Activated CD8-positive, alpha-beta T cell treated with anti-CD3 and anti-CD28 coated beads, Interleukin-2, amount 10 ng/mL, durations not matched to agents 7 days and 5 days (primary cell): ENCODE measurements around the gene B3GNT3. TPM values are rescaled to one million over a fixed set of nuclear protein-coding genes. Genes with fewer than 3 reads are reported as not detected.

ENCODE experiments used
- ATAC-seq: fragments of 150-1000 bp; cut with Tn5 transposase; one replicate; pipeline ENCODE4 v1.10.0; 2021; ENCODE audit warnings: moderate library complexity
- CTCF ChIA-PET: fragments of 350-600 bp; sonication (Branson Sonifier 250); formaldehyde crosslinking; loops from one replicate; lab custom pipeline; 2021; ENCODE audit warnings: antibody characterized with exemption; lab: Charles Lee
- POLR2A ChIA-PET: fragments of 350-600 bp; sonication (Branson Sonifier 250); formaldehyde crosslinking; loops from one replicate; lab custom pipeline; 2021; ENCODE audit warnings: antibody characterized with exemption; lab: Charles Lee
- DNase-seq: peaks from one replicate; pipeline ENCODE4 v3.0.0-alpha.2; 2020
- H3K27ac Mint-ChIP-seq: one replicate; pipeline ENCODE4 v1.8.0; 2021; ENCODE audit warnings: mild to moderate bottlenecking, mixed read lengths
- H3K27me3 Mint-ChIP-seq: one replicate; pipeline ENCODE4 v1.8.0; 2021; ENCODE audit warnings: low read depth, mixed read lengths
- H3K36me3 Mint-ChIP-seq: one replicate; pipeline ENCODE4 v1.8.0; 2021; ENCODE audit warnings: low read depth, mixed read lengths
- H3K4me1 Mint-ChIP-seq: one replicate; pipeline ENCODE4 v1.8.0; 2021; ENCODE audit warnings: low read depth, mixed read lengths
- H3K4me3 Mint-ChIP-seq: one replicate; pipeline ENCODE4 v1.8.0; 2021; ENCODE audit warnings: mild to moderate bottlenecking, mixed read lengths
- H3K9me3 Mint-ChIP-seq: one replicate; pipeline ENCODE4 v1.8.0; 2022; ENCODE audit warnings: mixed read lengths; ENCODE audit not compliant: insufficient read depth
- total RNA-seq, 2 experiments: library from RNA; stranded (reverse); gene quantifications; one replicate each; pipeline ENCODE4 v1.2.3, GENCODE V29; 2021

The B3GNT3 gene
- total RNA-seq = under 1 TPM in 1 of 2 experiments, not detected in 1; 0.13 TPM

GRCh38 chr19:17794731-17795494, at the start of gene B3GNT3:
Gene B3GNT3, plus strand, starts transcription at chr19:17795138. Its CDS starts 12,670 bp downstream, at chr19:17807808.
- Mint-ChIP-seq H3K4me1 (peaks cover 58% of the 10 kb centered on the region), H3K27ac (no peak within 1 kb of the TSS), H3K36me3 (no peaks in the 10 kb centered on the region), H3K9me3 (no peaks in the 10 kb centered on the region), H3K27me3 (peaks cover 12% of the 10 kb centered on the region), H3K4me3 (no peak within 1 kb of the TSS)
- DNase-seq (no peak), ATAC-seq (no peak)
- CTCF ChIA-PET = interaction anchor here (0.8 to 1.7 kb wide), 3 partner anchors 11 to 138 kb away, joined by 3 to 5 read pairs (median 3); partner anchors contain the start of gene CCDC124
- POLR2A ChIA-PET = no interaction called here

- Mint-ChIP-seq H3K4me3 (peak overlapping the region; percentile 94), H3K36me3 (peaks cover 7% of the 10 kb centered on the region), H3K27ac (peak overlapping the region; percentile 64), H3K4me1 (peaks cover 51% of the 10 kb centered on the region), H3K27me3 (no peaks in the 10 kb centered on the region), H3K9me3 (no peaks in the 10 kb centered on the region)
- POLR2A ChIA-PET = interaction anchor here (0.5 kb wide), 1 partner anchor 1444 kb away, joined by 3 read pairs; the partner anchor contains the start of genes BORCS8 and RFXANK
- DNase-seq (peak; percentile 97), ATAC-seq (peak; percentile 92)
- CTCF ChIA-PET = interaction anchor here (1.0 to 1.5 kb wide), 2 partner anchors 107 to 112 kb away, joined by 3 to 4 read pairs; partner anchors contain the start of gene RPL18A
Observed at GRCh38 chr19:17747205-17748098, 47.5 kb upstream of the B3GNT3 start.

- Mint-ChIP-seq H3K4me1 (peaks cover 58% of the 10 kb centered on the region), H3K36me3 (peaks cover 13% of the 10 kb centered on the region)
- CTCF ChIA-PET = no interaction called here
Observed at GRCh38 chr19:17748884-17749638, 45.9 kb upstream of the B3GNT3 start.

GRCh38 chr19:17749912-17750317, 45.0 kb upstream of the B3GNT3 start:
- Mint-ChIP-seq H3K27me3 (no peaks in the 10 kb centered on the region), H3K27ac (peak overlapping the region; percentile 77), H3K36me3 (peaks cover 21% of the 10 kb centered on the region), H3K4me1 (peaks cover 61% of the 10 kb centered on the region), H3K4me3 (peak overlapping the region; percentile 94), H3K9me3 (no peaks in the 10 kb centered on the region)
- peak; percentile 43 for DNase-seq
- ATAC-seq = no peak
- POLR2A ChIA-PET = interaction anchor here (1.0 to 1.4 kb wide), 2 partner anchors 9 to 109 kb away, joined by 3 to 7 read pairs; partner anchors contain the start of gene RPL18A
- CTCF ChIA-PET = no interaction called here

More at GRCh38 chr19:17748884-17749638, 45.9 kb upstream of the B3GNT3 start:
- POLR2A ChIA-PET = no interaction called here
- H3K27ac Mint-ChIP-seq = peak overlapping the region; percentile 77
- H3K4me3 Mint-ChIP-seq = peak overlapping the region; percentile 94
- ATAC-seq (no peak), DNase-seq (no peak)
- H3K27me3 Mint-ChIP-seq = no peaks in the 10 kb centered on the region
- H3K9me3 Mint-ChIP-seq = no peaks in the 10 kb centered on the region

- H3K4me1 Mint-ChIP-seq = peaks cover 72% of the 10 kb centered on the region
- peaks cover 32% of the 10 kb centered on the region for H3K36me3 Mint-ChIP-seq
- ATAC-seq = peak; percentile 71
- ChIA-PET CTCF (interaction anchor here (0.9 to 4.0 kb wide), 8 partner anchors 10 to 255 kb away, joined by 3 to 12 read pairs (median 4); partner anchors contain the start of genes MAP1S and RPL18A), POLR2A (interaction anchor here (0.6 to 1.8 kb wide), 9 partner anchors 10 to 182 kb away, joined by 3 to 9 read pairs (median 5); partner anchors contain the start of genes CCDC124, JAK3, MAP1S and RPL18A)
- H3K4me3 Mint-ChIP-seq = peak within 1 kb of the TSS; percentile 94
- no peaks in the 10 kb centered on the region for H3K27me3 Mint-ChIP-seq
- H3K27ac Mint-ChIP-seq = peak within 1 kb of the TSS; percentile 96
- peak; percentile 94 for DNase-seq
- H3K9me3 Mint-ChIP-seq = no peaks in the 10 kb centered on the region
Observed at GRCh38 chr19:17751103-17751911, 43.6 kb upstream of the B3GNT3 start, which contains the start of gene FCHO1. Gene FCHO1, plus strand, starts transcription at chr19:17751477. Its CDS starts 3,688 bp downstream, at chr19:17755165.

GRCh38 chr19:17751912-17752273, 43.0 kb upstream of the B3GNT3 start:
- DNase-seq (no peak), ATAC-seq (no peak)
- H3K9me3 Mint-ChIP-seq = no peaks in the 10 kb centered on the region
- peak overlapping the region; percentile 94 for H3K4me3 Mint-ChIP-seq
- H3K27ac Mint-ChIP-seq = peak overlapping the region; percentile 96
- H3K27me3 Mint-ChIP-seq = no peaks in the 10 kb centered on the region
- peaks cover 36% of the 10 kb centered on the region for H3K36me3 Mint-ChIP-seq
- CTCF ChIA-PET = interaction anchor here (1.1 to 4.0 kb wide), 6 partner anchors 10 to 147 kb away, joined by 3 to 12 read pairs (median 5); partner anchors contain the start of genes MAP1S and RPL18A
- peaks cover 69% of the 10 kb centered on the region for H3K4me1 Mint-ChIP-seq
- POLR2A ChIA-PET = interaction anchor here (0.6 to 1.8 kb wide), 6 partner anchors 13 to 120 kb away, joined by 3 to 9 read pairs (median 4); partner anchors contain the start of genes MAP1S, RPL18A and SLC5A5

GRCh38 chr19:17752865-17753639, 41.9 kb upstream of the B3GNT3 start:
- Mint-ChIP-seq H3K4me1 (peaks cover 63% of the 10 kb centered on the region), H3K36me3 (peaks cover 43% of the 10 kb centered on the region), H3K9me3 (no peaks in the 10 kb centered on the region), H3K27ac (no peak overlapping the region), H3K4me3 (no peak overlapping the region), H3K27me3 (no peaks in the 10 kb centered on the region)
- no peak for DNase-seq
- CTCF ChIA-PET = interaction anchor here (0.9 to 4.0 kb wide), 5 partner anchors 14 to 147 kb away, joined by 3 to 12 read pairs (median 4); partner anchors contain the start of gene RPL18A
- ATAC-seq = no peak
- POLR2A ChIA-PET = interaction anchor here (1.3 kb wide), 1 partner anchor 97 kb away, joined by 3 read pairs; no protein-coding TSS in a partner anchor

- Mint-ChIP-seq H3K4me3 (no peak overlapping the region), H3K36me3 (peaks cover 48% of the 10 kb centered on the region)
Observed at GRCh38 chr19:17753976-17754375, 41.0 kb upstream of the B3GNT3 start.

More at GRCh38 chr19:17753976-17754375, 41.0 kb upstream of the B3GNT3 start:
- H3K4me1 Mint-ChIP-seq = peaks cover 55% of the 10 kb centered on the region
- no peaks in the 10 kb centered on the region for H3K27me3 Mint-ChIP-seq
- ChIA-PET CTCF (interaction anchor here (0.9 to 4.0 kb wide), 6 partner anchors 13 to 148 kb away, joined by 3 to 12 read pairs (median 4); partner anchors contain the start of gene RPL18A), POLR2A (interaction anchor here (2.3 kb wide), 1 partner anchor 12 kb away, joined by 8 read pairs; no protein-coding TSS in a partner anchor)
- H3K27ac Mint-ChIP-seq = no peak overlapping the region
- DNase-seq (no peak), ATAC-seq (no peak)
- H3K9me3 Mint-ChIP-seq = no peaks in the 10 kb centered on the region
